Body of pancreas (tissue), 4 donors: ENCODE measurements around the gene ALOX5AP.

Experiments used
- CTCF ChIP-seq, 7 experiments: fragments of 450-650 bp in 4 of 7; fragments of 200-600 bp in 3 of 7; sonication (generic) in 3 of 7; IDR thresholded peaks; one replicate each; pipeline ENCODE4 v1.5.1; 2016 to 2019; ENCODE audit warnings: antibody characterized with exemption in 7 of 7
- POLR2A ChIP-seq, 3 donors: fragments of 450-650 bp; IDR thresholded peaks; one replicate each; pipeline ENCODE4 v1.6.1; 2016; ENCODE audit warnings: antibody characterized with exemption in 3 of 3, mild to moderate bottlenecking in 2 of 3

- TF ChIP-seq CTCF (IDR thresholded peaks at IDR 0.05) (no peak), POLR2A (IDR thresholded peaks at IDR 0.05) (no peak)
Observed at GRCh38 chr13:30698488-30699005, 36.8 kb upstream of the ALOX5AP start.
